H1 (cell line): Measurements from ENCODE around the gene CHD9. TPM values are rescaled to one million over a fixed set of nuclear protein-coding genes. Genes with fewer than 3 reads are reported as not detected.

Experiments used
- CTCF ChIA-PET: fragments of 300-600 bp; sonication (Branson Sonifier 250); formaldehyde crosslinking; loops from one replicate; lab custom pipeline; 2021; ENCODE audit not compliant: partially characterized antibody; lab: Charles Lee
- POLR2A ChIA-PET: fragments of 300-600 bp; sonication (Branson Sonifier 250); formaldehyde crosslinking; loops from one replicate; lab custom pipeline; 2021; ENCODE audit warnings: inconsistent platforms; ENCODE audit not compliant: partially characterized antibody; lab: Charles Lee
- DNase-seq, 2 experiments: peaks; one replicate each; pipeline versions ENCODE4 v3.0.0 to v3.0.0-alpha.2; 2010 to 2022; ENCODE audit warnings: low spot score in 2 of 2, low read depth in 1 of 2, mixed read lengths in 1 of 2
- FAIRE-seq: peaks from 2 replicates; lab custom pipeline; 2011; peaks lifted over from hg19 to GRCh38; lab: Jason Lieb, UNC
- H2AFZ ChIP-seq: 2 replicates; pipeline ENCODE4 v1.8.1; 2012; ENCODE audit warnings: low read length, inconsistent platforms
- H2AK5ac ChIP-seq: 2 replicates; pipeline ENCODE4 v1.6.1; 2013; ENCODE audit warnings: low read depth, low read length
- H2BK120ac ChIP-seq: replicated peaks from 2 replicates; pipeline ENCODE3; 2013; ENCODE audit warnings: low read depth, low read length, inconsistent platforms
- H2BK12ac ChIP-seq: 2 replicates; pipeline ENCODE4 v1.6.1; 2013; ENCODE audit warnings: low read depth, low read length
- H2BK15ac ChIP-seq: 2 replicates; pipeline ENCODE4 v1.6.1; 2013; ENCODE audit warnings: low read length
- H2BK20ac ChIP-seq: 2 replicates; pipeline ENCODE4 v1.6.1; 2013; ENCODE audit warnings: low read length
- H2BK5ac ChIP-seq: 2 replicates; pipeline ENCODE4 v1.6.1; 2013; ENCODE audit warnings: low read depth, low read length
- H3K14ac ChIP-seq: 2 replicates; pipeline ENCODE4 v1.6.1; 2013; ENCODE audit warnings: inconsistent platforms; ENCODE audit not compliant: insufficient read length
- H3K18ac ChIP-seq: 2 replicates; pipeline ENCODE4 v1.6.1; 2013; ENCODE audit warnings: low read length; ENCODE audit errors: extremely low read depth
- H3K23ac ChIP-seq: 2 replicates; pipeline ENCODE4 v1.6.1; 2013; ENCODE audit warnings: inconsistent platforms; ENCODE audit not compliant: insufficient read length
- H3K23me2 ChIP-seq: 2 replicates; pipeline ENCODE4 v1.6.1; 2013; ENCODE audit warnings: low read depth, low read length
- H3K27ac ChIP-seq: 2 replicates; pipeline ENCODE4 v1.6.1; 2011; ENCODE audit warnings: low read depth, low read length, inconsistent platforms
- H3K27me3 ChIP-seq, 4 experiments: replicated peaks in 1 of 4; 1 replicate in 1 of 4; 2 replicates in 3 of 4; pipeline versions ENCODE4 v1.6.1 to v1.8.1; 2011 to 2013; ENCODE audit warnings: low read length in 3 of 4, mild to moderate bottlenecking in 3 of 4, inconsistent platforms in 2 of 4, mixed read lengths in 2 of 4, moderate library complexity in 1 of 4; ENCODE audit not compliant: control insufficient read depth in 3 of 4, insufficient read depth in 3 of 4; ENCODE audit errors: extremely low read depth in 1 of 4
- H3K36me3 ChIP-seq, 4 experiments: 2 replicates each; pipeline versions ENCODE4 v1.6.1 to v1.8.1; 2011 to 2013; ENCODE audit warnings: mild to moderate bottlenecking in 4 of 4, low read length in 3 of 4, moderate library complexity in 2 of 4, control low read depth in 1 of 4, inconsistent platforms in 1 of 4; ENCODE audit not compliant: insufficient read depth in 4 of 4, control insufficient read depth in 2 of 4
- H3K4ac ChIP-seq: replicated peaks from 2 replicates; pipeline ENCODE3; 2013; ENCODE audit warnings: low read length, low read depth, mixed read lengths, inconsistent platforms; ENCODE audit not compliant: insufficient read length
- H3K4me1 ChIP-seq, 4 experiments: replicated peaks in 1 of 4; 1 replicate in 1 of 4; 2 replicates in 3 of 4; pipeline versions ENCODE4 v1.6.1 to v1.8.1; 2011 to 2013; ENCODE audit warnings: low read length in 3 of 4, inconsistent platforms in 2 of 4, mixed read lengths in 1 of 4; ENCODE audit not compliant: insufficient read depth in 4 of 4, control insufficient read depth in 3 of 4
- H3K4me2 ChIP-seq, 2 experiments: 2 replicates each; pipeline versions ENCODE4 v1.6.1 to v1.8.1; 2011 to 2013; ENCODE audit warnings: low read depth in 2 of 2, low read length in 2 of 2, control low read depth in 1 of 2, inconsistent platforms in 1 of 2, mild to moderate bottlenecking in 1 of 2; ENCODE audit not compliant: insufficient read depth in 1 of 2
- H3K4me3 ChIP-seq, 4 experiments: fragments of 200-600, 300-600 bp in 1 of 4; sonication (generic), shearing (Covaris generic), sonication (Bioruptor Twin) in 1 of 4; 2 replicates each; pipeline versions ENCODE4 v1.5.1 to v1.8.1; 2011 to 2016; ENCODE audit warnings: low read length in 4 of 4, low read depth in 3 of 4, control low read depth in 2 of 4, inconsistent platforms in 2 of 4, mild to moderate bottlenecking in 2 of 4, mixed read lengths in 1 of 4, moderate library complexity in 1 of 4; ENCODE audit not compliant: insufficient read depth in 2 of 4; ENCODE audit errors: extremely low read depth in 1 of 4
- H3K56ac ChIP-seq: replicated peaks from 2 replicates; pipeline ENCODE3; 2013; ENCODE audit warnings: low read depth, mild to moderate bottlenecking, mixed read lengths, low read length, inconsistent platforms; ENCODE audit not compliant: insufficient read length
- H3K79me1 ChIP-seq: 2 replicates; pipeline ENCODE4 v1.6.1; 2013; ENCODE audit warnings: low read depth, low read length, control low read depth
- H3K79me2 ChIP-seq, 2 experiments: 2 replicates each; pipeline versions ENCODE4 v1.6.1 to v1.8.1; 2012 to 2013; ENCODE audit warnings: low read length in 2 of 2, mild to moderate bottlenecking in 2 of 2, inconsistent platforms in 1 of 2; ENCODE audit not compliant: insufficient read depth in 2 of 2, control insufficient read depth in 1 of 2
- H3K9ac ChIP-seq, 4 experiments: replicated peaks in 1 of 4; 1 replicate in 1 of 4; 2 replicates in 3 of 4; pipeline versions ENCODE4 v1.6.1 to v1.8.1; 2011 to 2013; ENCODE audit warnings: low read depth in 3 of 4, low read length in 3 of 4, control low read depth in 2 of 4, mild to moderate bottlenecking in 2 of 4, moderate library complexity in 2 of 4, inconsistent platforms in 1 of 4; ENCODE audit errors: extremely low read depth in 1 of 4
- H3K9me3 ChIP-seq, 2 experiments: 2 replicates each; pipeline versions ENCODE4 v1.6.1 to v1.8.1; 2012 to 2013; ENCODE audit warnings: mild to moderate bottlenecking in 2 of 2, moderate library complexity in 2 of 2, control low read depth in 1 of 2, inconsistent platforms in 1 of 2, low read depth in 1 of 2, low read length in 1 of 2, mixed read lengths in 1 of 2; ENCODE audit not compliant: insufficient read depth in 2 of 2
- H4K20me1 ChIP-seq, 2 experiments: replicated peaks in 1 of 2; 2 replicates each; pipeline versions ENCODE3 to v1.8.1; 2011 to 2013; ENCODE audit warnings: inconsistent platforms in 2 of 2, low read length in 2 of 2, mild to moderate bottlenecking in 1 of 2; ENCODE audit not compliant: insufficient read depth in 2 of 2, control insufficient read depth in 1 of 2
- H4K5ac ChIP-seq: 2 replicates; pipeline ENCODE4 v1.6.1; 2013; ENCODE audit warnings: low read length, low read depth, mixed read lengths, inconsistent platforms; ENCODE audit not compliant: insufficient read length
- H4K8ac ChIP-seq: 2 replicates; pipeline ENCODE4 v1.8.0; 2013; ENCODE audit warnings: mild to moderate bottlenecking, moderate library complexity, low read length, inconsistent platforms; ENCODE audit not compliant: insufficient read depth; ENCODE audit errors: extremely low read depth
- H4K91ac ChIP-seq: replicated peaks from 2 replicates; pipeline ENCODE3; 2013; ENCODE audit warnings: low read length, mixed read lengths, inconsistent platforms; ENCODE audit not compliant: insufficient read length
- CBX5 ChIP-seq: fragments of 300-800, 300-1000 bp; sonication (generic); IDR thresholded peaks from 2 replicates; pipeline ENCODE4 v1.7.1; 2016; ENCODE audit warnings: antibody characterized with exemption, low read length, low read depth
- CEBPB ChIP-seq: IDR thresholded peaks from 2 replicates; pipeline ENCODE4 v1.6.1; 2012; ENCODE audit warnings: low read depth, low read length
- CHD1 ChIP-seq: IDR thresholded peaks from 2 replicates; pipeline ENCODE4 v1.6.1; 2012; ENCODE audit warnings: low read depth, low read length, improper control_type of control experiment
- EGR1 ChIP-seq: IDR thresholded peaks from 2 replicates; pipeline ENCODE4 v1.6.1; 2011; ENCODE audit warnings: low read depth, low read length, borderline replicate concordance
- FOSL1 ChIP-seq: IDR thresholded peaks from 2 replicates; pipeline ENCODE4 v1.6.1; 2011; ENCODE audit warnings: mild to moderate bottlenecking, low read depth, low read length, moderate library complexity; ENCODE audit not compliant: insufficient read depth
- HDAC2 ChIP-seq, 2 experiments: fragments of 300-600 bp in 1 of 2; sonication (generic) in 1 of 2; IDR thresholded peaks; 2 replicates each; pipeline ENCODE4 v1.6.1; 2011 to 2012; ENCODE audit warnings: low read depth in 2 of 2, low read length in 2 of 2, mild to moderate bottlenecking in 2 of 2, moderate library complexity in 2 of 2, borderline replicate concordance in 1 of 2, inconsistent platforms in 1 of 2
- KDM1A ChIP-seq: fragments of 200-600, 300-600 bp; sonication (generic); IDR thresholded peaks from 2 replicates; pipeline ENCODE4 v1.7.1; 2016; ENCODE audit warnings: mild to moderate bottlenecking, low read length, borderline replicate concordance
- KDM4A ChIP-seq: IDR thresholded peaks from one replicate; pipeline ENCODE4 v1.7.1; 2012; ENCODE audit warnings: low read depth, mild to moderate bottlenecking, moderate library complexity, low read length, inconsistent platforms; ENCODE audit not compliant: severe bottlenecking
- NRF1 ChIP-seq: IDR thresholded peaks from 2 replicates; pipeline ENCODE4 v1.6.1; 2011; ENCODE audit warnings: mild to moderate bottlenecking, low read depth, low read length, improper control_type of control experiment
- SIRT6 ChIP-seq: IDR thresholded peaks from one replicate; pipeline ENCODE4 v1.7.1; 2012; ENCODE audit warnings: low read length, inconsistent platforms
- TEAD4 ChIP-seq: IDR thresholded peaks from 2 replicates; pipeline ENCODE4 v1.6.1; 2012; ENCODE audit warnings: low read depth, low read length, inconsistent platforms, mixed read lengths
- ZNF274 ChIP-seq: IDR thresholded peaks from 2 replicates; pipeline ENCODE4 v1.7.0; 2012; ENCODE audit warnings: low read length, borderline replicate concordance; ENCODE audit errors: extremely low read depth
- WGBS, 2 experiments: shearing (Covaris generic) in 1 of 2; methylation state at CpG; one replicate each; pipeline versions ENCODE4 v1.1.6 to v1.1.7; 2013 to 2015; ENCODE audit warnings: low lambda C conversion rate in 2 of 2, mixed read lengths in 2 of 2, inconsistent platforms in 1 of 2, low coverage in 1 of 2, missing lambda C conversion rate in 1 of 2; ENCODE audit not compliant: insufficient replicate concordance in 2 of 2, insufficient coverage in 1 of 2, insufficient read length in 1 of 2; ENCODE audit errors: extremely low coverage in 1 of 2, missing lambda C conversion rate in 1 of 2; 5-methylcytosine and 5-hydroxymethylcytosine counted together
- polyA plus RNA-seq, 7 experiments: library from polyadenylated mRNA; depleted of rRNA in 3 of 7; stranded (reverse) in 5 of 7; unstranded in 2 of 7; fragments of >200 nt in 5 of 7; fragments of 200-250 nt in 2 of 7; gene quantifications; 1 replicate in 5 of 7; 2 replicates in 1 of 7; 4 replicates in 1 of 7; pipeline versions ENCODE4 v1.2.1 to v1.2.3, GENCODE V29; 2011 to 2013; ENCODE audit warnings: missing spikeins in 2 of 7, mixed read lengths in 2 of 7
- total RNA-seq: library from RNA; stranded (reverse); fragmentation: NEBNext Ultra II Directional; extraction: Animal tissue kit (Norgen Biotek cat#: 25700); gene quantifications from 2 replicates; pipeline ENCODE4 v1.2.1, GENCODE V29; 2021

CHD9 gene
- total and polyA plus RNA-seq, 2 of the 8 experiments (the other 6 are each of a cell fraction or from before 2014, with no cell fraction given): 9.9 to 32.4 TPM

DNA sequence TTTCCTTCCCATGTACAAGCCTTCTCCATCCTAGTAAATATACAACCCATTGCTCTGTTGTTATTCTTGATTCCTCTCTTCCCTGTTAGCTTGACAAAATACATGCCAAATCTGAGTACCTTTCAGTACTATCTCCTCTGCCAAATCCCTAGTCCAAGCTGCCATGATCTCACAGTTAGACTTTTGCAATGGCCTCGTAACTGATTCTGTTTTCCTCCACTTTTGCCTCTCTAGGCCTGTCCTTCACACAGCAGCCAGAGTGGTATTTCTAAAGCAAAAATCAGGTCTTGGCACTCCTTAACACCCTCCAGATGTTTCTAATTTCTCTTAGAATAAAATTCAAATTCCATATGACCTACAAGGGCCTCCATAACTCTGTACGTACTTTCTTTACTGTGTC is 226.5 kb downstream of the CHD9 start:
- no peak overlapping the region for H4K5ac ChIP-seq
- H3K79me1 ChIP-seq: no peaks in the 10 kb centered on the region
- no peak for TF ChIP-seq SIRT6
- no peak for TF ChIP-seq NRF1
- no peak for TF ChIP-seq KDM4A
- TF ChIP-seq KDM1A: no peak
- no peak for TF ChIP-seq FOSL1
- no peak for TF ChIP-seq CEBPB
- TF ChIP-seq EGR1: no peak
- TF ChIP-seq TEAD4: no peak
- no peak for TF ChIP-seq HDAC2 (IDR thresholded peaks at IDR 0.05; ENCODE audit: borderline replicate concordance in 1 of 2, low read depth in 2 of 2, low read length in 2 of 2)
- no peak for TF ChIP-seq CBX5
- TF ChIP-seq ZNF274: no peak
- TF ChIP-seq CHD1: no peak
- H3K56ac ChIP-seq: no peak overlapping the region
- H2AK5ac ChIP-seq: no peak overlapping the region
- H3K4ac ChIP-seq: no peak overlapping the region
- no peaks in the 10 kb centered on the region for H3K79me2 ChIP-seq
- no peak overlapping the region for H3K27ac ChIP-seq
- CTCF ChIA-PET: no interaction called here
- no peak overlapping the region for H3K4me3 ChIP-seq
- no peaks in the 10 kb centered on the region for H4K20me1 ChIP-seq
- no peak overlapping the region for H2BK120ac ChIP-seq
- H2BK15ac ChIP-seq: no peak overlapping the region
- H3K27me3 ChIP-seq: no peaks in the 10 kb centered on the region
- no peak overlapping the region for H2BK12ac ChIP-seq
- no peak overlapping the region for H3K9ac ChIP-seq
- peaks cover 5 to 44% (median 31%) of the 10 kb centered on the region in 4 experiments; a peak in 7 of 8 replicates for H3K36me3 ChIP-seq
- no peak overlapping the region for H2AFZ ChIP-seq
- H3K4me1 ChIP-seq: no peaks in the 10 kb centered on the region
- H3K14ac ChIP-seq: no peak overlapping the region
- H3K4me2 ChIP-seq: no peak overlapping the region
- POLR2A ChIA-PET: no interaction called here
- no peak overlapping the region for H3K23ac ChIP-seq
- no peak overlapping the region for H4K8ac ChIP-seq
- no peaks in the 10 kb centered on the region for H3K23me2 ChIP-seq
- DNase-seq (no peak), FAIRE-seq (no peak)
- WGBS, 2 experiments: 94% methylated on average over 2 of the region's 2 CpGs; no CpG with 5 or more reads in 1 of the 2 experiments
- H3K18ac ChIP-seq: no peak overlapping the region
- no peak overlapping the region for H2BK20ac ChIP-seq
- H3K9me3 ChIP-seq: no peaks in the 10 kb centered on the region
- H2BK5ac ChIP-seq: no peak overlapping the region
- H4K91ac ChIP-seq: no peak overlapping the region
